Measurements from ENCODE around the gene UBE2Q1.

DNA sequence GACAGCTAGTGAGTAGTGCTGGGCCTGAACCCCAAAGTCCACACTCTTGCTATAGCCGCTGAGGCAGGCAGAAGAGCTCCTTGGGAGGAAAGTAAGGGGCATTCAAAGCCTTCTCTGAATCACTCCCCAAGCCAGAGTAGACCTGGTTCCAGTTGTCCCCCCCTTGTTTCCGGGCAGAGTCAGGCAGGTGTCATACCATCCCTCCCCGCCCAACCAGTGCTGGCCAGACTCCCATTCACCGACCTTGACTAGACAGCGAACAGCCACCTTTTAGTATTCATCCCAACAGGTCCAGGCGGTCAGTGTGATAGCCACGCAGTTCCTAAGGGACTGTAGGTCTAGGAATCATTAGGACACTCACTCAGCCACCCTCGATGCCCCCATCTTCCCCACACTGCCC lies 20.9 kb upstream of the UBE2Q1 start:
- TF ChIP-seq, protein P1, sequence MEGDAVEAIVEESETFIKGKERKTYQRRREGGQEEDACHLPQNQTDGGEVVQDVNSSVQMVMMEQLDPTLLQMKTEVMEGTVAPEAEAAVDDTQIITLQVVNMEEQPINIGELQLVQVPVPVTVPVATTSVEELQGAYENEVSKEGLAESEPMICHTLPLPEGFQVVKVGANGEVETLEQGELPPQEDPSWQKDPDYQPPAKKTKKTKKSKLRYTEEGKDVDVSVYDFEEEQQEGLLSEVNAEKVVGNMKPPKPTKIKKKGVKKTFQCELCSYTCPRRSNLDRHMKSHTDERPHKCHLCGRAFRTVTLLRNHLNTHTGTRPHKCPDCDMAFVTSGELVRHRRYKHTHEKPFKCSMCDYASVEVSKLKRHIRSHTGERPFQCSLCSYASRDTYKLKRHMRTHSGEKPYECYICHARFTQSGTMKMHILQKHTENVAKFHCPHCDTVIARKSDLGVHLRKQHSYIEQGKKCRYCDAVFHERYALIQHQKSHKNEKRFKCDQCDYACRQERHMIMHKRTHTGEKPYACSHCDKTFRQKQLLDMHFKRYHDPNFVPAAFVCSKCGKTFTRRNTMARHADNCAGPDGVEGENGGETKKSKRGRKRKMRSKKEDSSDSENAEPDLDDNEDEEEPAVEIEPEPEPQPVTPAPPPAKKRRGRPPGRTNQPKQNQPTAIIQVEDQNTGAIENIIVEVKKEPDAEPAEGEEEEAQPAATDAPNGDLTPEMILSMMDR (IDR thresholded peaks at IDR 0.05; ENCODE audit: insufficient read depth, low read length), result no peak
- no peak for TF ChIP-seq SPI1 (IDR thresholded peaks at IDR 0.05; ENCODE audit: borderline replicate concordance, low read depth)
- no peak for TF ChIP-seq POLR2AphosphoS5 (IDR thresholded peaks at IDR 0.05; ENCODE audit: low read depth)
